GM11168 (cell line): ENCODE data around the gene ARHGAP15.

Experiments used
- in situ Hi-C: fragments of 300-500 bp; cut with MboI; formaldehyde crosslinking; loops from one replicate; pipeline ENCODE4 v1.12.0; 2022; ENCODE audit warnings: low sequenced_read_pairs; ENCODE audit not compliant: unreplicated experiment

Gene ARHGAP15

DNA sequence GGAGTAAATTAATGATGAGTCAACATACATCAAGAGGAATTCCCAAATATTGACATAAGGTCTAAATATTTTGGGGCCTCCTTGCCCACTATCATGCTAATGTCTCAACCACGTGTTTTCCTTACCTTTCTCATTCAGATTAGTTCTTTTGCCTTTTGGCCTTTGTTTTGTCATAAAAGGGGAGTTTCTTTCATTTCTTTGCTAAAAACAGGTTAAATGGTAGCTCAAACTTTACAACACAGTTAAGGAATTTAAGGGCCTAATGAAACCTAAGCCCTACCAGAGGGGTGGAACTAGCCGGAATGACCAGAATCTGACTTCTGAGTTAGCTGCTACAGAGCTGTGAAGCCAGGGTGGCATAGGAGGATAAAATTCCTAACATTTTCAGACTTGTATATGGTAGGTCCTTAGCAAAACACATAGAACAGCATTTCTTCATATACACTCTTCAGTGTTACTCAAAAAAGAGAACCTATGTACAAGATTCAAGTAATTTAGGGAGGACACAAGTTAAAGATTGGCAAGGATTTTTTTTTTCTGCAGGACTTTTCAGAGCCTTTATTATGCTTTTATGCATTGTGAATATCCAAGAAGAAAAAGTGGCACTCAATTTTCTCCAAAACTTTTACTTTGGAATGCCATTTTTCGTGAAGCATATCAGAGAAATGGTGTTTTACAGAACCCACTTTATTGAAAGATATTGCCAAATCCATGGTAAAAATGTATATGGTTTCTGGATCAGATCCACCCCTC is 633.1 kb downstream of the ARHGAP15 start:
- in situ Hi-C loops: no loop called here

- in situ Hi-C loops: no loop called here
Observed at GRCh38 chr2:143764261-143764660, 635.0 kb downstream of the ARHGAP15 start.

GRCh38 chr2:143764706-143765105 is 635.5 kb downstream of the ARHGAP15 start:
- in situ Hi-C loops: no loop called here

DNA sequence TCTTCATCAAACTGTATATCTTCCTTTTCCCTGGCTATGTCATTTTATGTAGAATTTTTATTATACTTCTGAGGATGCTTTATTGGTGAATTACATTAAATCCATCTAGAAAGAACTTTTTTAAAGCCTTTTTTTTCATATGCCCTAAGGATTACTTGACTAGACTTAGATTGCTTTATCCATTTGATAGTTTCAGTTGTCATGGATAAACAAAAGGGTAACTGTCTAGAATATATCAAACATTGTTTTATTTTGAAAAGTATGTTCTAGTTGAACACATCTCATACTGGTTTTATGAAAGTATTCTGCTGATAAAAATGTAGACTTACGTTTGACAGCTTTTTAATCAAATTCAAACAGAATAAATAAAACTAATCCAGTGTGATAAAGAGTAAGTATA is 639.8 kb downstream of the ARHGAP15 start:
- in situ Hi-C loops: no loop called here

GRCh38 chr2:143771939-143772338 is 642.7 kb downstream of the ARHGAP15 start:
- in situ Hi-C loops: no loop called here

- in situ Hi-C loops: no loop called here
Observed at GRCh38 chr2:143776526-143777297, 647.5 kb downstream of the ARHGAP15 start.

- in situ Hi-C loops: no loop called here
Observed at GRCh38 chr2:143779021-143779420, 649.8 kb downstream of the ARHGAP15 start.

DNA sequence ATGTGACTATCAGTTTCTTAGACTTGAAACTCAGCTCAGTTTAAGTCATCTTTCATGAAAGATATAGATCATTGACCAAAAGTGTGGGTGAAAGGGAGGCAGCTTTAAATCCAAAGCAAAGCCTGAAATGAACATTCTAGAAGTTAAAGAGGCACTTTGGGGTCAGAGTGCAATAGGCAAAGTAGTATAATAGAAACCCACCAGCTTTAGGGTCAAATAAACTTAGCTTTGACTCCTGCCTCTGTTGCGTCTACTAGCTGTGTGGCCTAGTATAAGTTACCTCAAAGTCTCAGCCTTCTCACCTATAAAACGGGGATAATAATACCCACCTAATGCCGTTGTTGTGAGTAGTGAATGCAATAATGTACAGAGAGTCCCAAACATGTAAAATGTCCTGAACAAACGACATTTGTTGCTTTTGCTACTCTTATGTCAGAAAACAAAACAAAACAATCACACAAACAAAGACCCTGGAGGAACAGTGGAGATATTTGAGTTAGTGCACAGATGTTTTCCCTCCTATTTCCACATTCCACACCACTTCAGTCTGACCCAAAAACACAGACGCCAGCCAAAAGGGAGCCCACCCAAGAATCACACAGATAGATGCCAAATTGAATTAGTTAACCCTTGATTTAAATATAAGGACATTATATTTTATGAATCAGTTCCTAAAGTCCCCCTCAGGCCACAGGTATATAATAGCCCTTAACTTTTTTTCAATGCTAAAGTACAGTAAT is 657.0 kb downstream of the ARHGAP15 start:
- in situ Hi-C loops: no loop called here

DNA sequence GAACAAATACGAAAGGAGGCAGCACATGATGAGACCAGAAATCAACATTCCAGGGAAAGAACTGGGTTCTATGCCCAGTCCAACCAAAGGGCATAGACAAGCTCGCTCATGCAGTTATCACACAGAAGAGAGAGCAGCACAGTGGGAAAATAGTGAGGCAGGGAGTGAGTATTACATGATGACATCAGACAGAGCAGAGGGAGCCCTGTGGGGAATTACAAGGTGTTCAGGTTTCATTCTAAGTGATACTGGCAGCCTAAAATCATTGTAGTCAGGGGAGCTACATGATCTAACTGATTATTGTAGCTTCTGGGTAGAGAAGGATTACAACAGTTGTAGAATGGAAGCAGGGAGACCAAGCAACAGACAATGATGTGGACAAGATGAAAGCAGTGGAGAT is 658.5 kb downstream of the ARHGAP15 start:
- in situ Hi-C loops: no loop called here

- in situ Hi-C loops: no loop called here
Observed at GRCh38 chr2:143792602-143793001, 663.4 kb downstream of the ARHGAP15 start.

DNA sequence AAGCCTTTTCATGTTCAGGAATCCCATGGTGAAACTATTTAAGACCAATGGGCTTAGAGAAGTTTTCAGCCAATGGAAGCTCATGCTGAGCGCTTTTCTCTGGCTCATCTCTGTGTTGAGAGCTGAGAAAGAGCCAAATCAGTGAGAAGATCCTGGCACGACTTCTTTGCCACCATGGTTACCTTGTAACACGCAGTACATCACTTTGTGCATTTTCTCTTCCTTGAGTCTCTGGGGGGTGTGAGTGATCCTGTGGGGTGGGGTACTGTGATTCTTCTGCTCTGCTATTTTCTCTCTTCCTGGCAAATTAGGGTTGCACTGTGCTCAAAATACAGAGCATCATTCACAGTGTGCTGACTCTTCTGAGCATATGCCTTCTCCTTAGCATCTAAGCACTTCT is 664.2 kb downstream of the ARHGAP15 start:
- in situ Hi-C loops: no loop called here

- in situ Hi-C loops: no loop called here
Observed at GRCh38 chr2:143796051-143796450, 666.8 kb downstream of the ARHGAP15 start.

DNA sequence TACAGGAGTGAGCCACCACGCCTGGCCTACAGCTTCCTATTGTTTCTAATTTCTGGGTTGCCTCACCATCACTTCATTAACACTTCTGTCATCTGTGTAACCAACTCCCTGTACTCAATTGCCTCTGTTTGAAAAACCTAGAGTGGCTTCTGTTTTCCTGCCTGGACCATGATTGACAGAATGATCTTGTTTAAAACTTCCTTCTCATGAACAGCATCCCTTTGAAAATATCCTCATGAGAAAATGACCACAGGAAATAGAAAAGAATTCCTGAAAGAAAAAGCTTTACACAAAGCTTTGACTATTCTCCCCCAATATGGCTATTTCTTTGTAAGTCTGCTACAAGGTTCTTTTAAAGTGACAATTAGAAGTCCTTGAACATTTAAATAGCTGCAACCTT is 672.3 kb downstream of the ARHGAP15 start:
- in situ Hi-C loops: no loop called here

GRCh38 chr2:143802242-143802641 is 673.0 kb downstream of the ARHGAP15 start:
- in situ Hi-C loops: no loop called here

GRCh38 chr2:143802871-143803650 is 673.8 kb downstream of the ARHGAP15 start:
- in situ Hi-C loops: no loop called here

- in situ Hi-C loops: no loop called here
Observed at GRCh38 chr2:143803936-143804335, 674.7 kb downstream of the ARHGAP15 start.

DNA sequence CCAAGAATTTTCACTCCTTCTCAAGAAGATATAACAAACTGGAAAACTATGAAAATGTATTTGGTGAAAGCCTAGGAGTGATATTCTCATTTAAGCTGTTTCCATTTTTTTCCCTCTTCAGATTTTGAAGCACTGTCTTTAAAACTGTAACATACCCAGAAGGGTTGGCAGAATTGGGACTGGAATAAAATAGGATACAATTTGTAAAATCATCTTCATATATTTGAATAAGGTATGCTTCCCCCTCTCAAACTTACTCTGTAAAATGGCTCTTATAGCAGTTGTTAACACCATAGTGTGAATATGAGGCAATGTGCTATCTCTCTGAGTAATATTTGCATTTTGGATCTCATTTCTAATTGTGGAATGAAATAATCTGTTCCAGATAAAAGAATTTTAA is 676.4 kb downstream of the ARHGAP15 start:
- in situ Hi-C loops: no loop called here

- in situ Hi-C loops: no loop called here
Observed at GRCh38 chr2:143807192-143807591, 678.0 kb downstream of the ARHGAP15 start.

DNA sequence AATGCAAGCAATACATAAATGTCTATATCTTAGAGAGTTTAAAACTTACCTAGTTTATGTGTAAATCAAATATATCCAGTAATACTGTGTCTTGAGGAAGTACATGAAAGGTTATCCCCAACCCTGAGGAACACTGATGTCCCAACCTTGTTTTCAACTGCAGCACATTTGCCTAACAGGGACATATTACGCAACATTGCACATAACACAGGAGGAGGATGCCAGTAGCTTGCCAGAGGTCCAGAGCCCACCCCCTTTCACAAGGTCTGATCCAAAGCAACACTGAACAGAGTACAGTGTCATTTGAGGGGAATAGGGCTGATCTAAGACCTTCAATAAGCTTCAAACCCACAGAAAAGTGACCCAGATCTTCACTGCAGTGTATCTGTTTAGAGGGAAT is 678.5 kb downstream of the ARHGAP15 start:
- in situ Hi-C loops: no loop called here

- in situ Hi-C loops: no loop called here
Observed at GRCh38 chr2:143808166-143808565, 678.9 kb downstream of the ARHGAP15 start.
